OCI-LY1 (cell line): ENCODE data around the gene HOXA10.

ENCODE experiments used
- EZH2 ChIP-seq: fragments of 200-600 bp; sonication (generic), shearing (Covaris generic); IDR thresholded peaks from 2 replicates; pipeline ENCODE4 v1.8.0; 2017; ENCODE audit warnings: borderline replicate concordance, mixed run types, mild to moderate bottlenecking, antibody characterized with exemption, low read length, moderate library complexity, mixed read lengths
- TF ChIP-seq, protein P1 (sequence below): fragments of 200-600 bp; sonication (generic), shearing (Covaris generic); IDR thresholded peaks from 2 replicates; pipeline ENCODE4 v1.5.1; 2017; ENCODE audit warnings: mild to moderate bottlenecking, antibody characterized with exemption, low read length, moderate library complexity, mixed read lengths

DNA sequence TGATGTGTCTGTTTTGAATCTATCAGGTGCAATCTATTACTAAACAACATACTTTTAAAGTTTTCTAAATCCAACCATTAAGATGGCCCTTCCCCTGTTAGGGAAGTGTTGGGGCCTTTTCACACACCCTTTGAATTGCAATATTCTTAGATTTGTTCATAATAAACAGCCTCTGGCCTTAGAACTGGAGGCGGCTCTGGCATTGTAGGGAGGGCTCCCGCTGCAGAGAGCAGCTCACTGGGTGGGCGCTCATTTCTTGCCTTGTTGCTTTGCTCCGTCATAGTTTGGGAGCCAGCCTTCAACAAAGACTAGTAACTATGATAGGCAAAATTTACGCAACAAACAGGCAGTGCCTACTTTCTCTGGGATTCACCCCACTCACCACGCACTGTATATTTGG is 4.2 kb upstream of the HOXA10 start:
- TF ChIP-seq, protein P1, sequence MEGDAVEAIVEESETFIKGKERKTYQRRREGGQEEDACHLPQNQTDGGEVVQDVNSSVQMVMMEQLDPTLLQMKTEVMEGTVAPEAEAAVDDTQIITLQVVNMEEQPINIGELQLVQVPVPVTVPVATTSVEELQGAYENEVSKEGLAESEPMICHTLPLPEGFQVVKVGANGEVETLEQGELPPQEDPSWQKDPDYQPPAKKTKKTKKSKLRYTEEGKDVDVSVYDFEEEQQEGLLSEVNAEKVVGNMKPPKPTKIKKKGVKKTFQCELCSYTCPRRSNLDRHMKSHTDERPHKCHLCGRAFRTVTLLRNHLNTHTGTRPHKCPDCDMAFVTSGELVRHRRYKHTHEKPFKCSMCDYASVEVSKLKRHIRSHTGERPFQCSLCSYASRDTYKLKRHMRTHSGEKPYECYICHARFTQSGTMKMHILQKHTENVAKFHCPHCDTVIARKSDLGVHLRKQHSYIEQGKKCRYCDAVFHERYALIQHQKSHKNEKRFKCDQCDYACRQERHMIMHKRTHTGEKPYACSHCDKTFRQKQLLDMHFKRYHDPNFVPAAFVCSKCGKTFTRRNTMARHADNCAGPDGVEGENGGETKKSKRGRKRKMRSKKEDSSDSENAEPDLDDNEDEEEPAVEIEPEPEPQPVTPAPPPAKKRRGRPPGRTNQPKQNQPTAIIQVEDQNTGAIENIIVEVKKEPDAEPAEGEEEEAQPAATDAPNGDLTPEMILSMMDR = no peak
- no peak for TF ChIP-seq EZH2
